Mammary epithelial cell (primary cell): Measurements from ENCODE around the gene PLOD2.

Experiments
- CTCF ChIP-seq, 2 donors: IDR thresholded peaks in 1 of 2; conservative IDR thresholded peaks in 1 of 2; 2 replicates each; pipeline ENCODE4 v1.5.1; 2011 to 2012; ENCODE audit warnings: inconsistent platforms in 2 of 2, low read length in 2 of 2, mild to moderate bottlenecking in 2 of 2, control low read depth in 1 of 2, low read depth in 1 of 2; ENCODE audit not compliant: insufficient read depth in 1 of 2; ENCODE audit errors: extremely low read depth in 1 of 2
- EZH2 ChIP-seq: IDR thresholded peaks from 2 replicates; pipeline ENCODE4 v1.6.1; 2012; ENCODE audit warnings: low read length, inconsistent platforms, borderline replicate concordance

DNA sequence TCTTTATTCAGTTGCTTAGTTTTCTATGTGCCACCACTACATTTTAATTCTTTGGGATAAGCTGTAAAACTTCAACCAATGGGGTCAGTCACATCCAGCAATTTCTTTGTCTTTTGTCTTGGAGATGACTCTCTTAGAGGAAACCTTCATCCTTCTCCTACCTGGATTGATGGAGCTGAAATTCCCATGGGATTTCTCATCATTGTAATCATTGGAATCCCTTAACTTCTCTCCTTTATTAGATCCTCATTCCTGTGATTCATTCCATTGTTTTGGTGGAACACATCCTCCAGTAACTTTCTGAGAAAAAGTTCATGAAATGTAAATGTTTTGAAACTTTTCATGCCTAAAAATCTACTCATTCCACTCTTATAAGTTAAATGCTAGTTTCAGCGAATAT is 9.6 kb upstream of the PLOD2 start:
- TF ChIP-seq CTCF (conservative IDR thresholded peaks at IDR 0.05 in 1 of 2, IDR thresholded peaks at IDR 0.05 in 1 of 2; ENCODE audit: extremely low read depth in 1 of 2, insufficient read depth in 1 of 2, low read depth in 1 of 2, low read length in 2 of 2) (no peak), EZH2 (no peak)
